B cell (primary cell): Measurements from ENCODE around the gene ST6GAL1. TPM values are rescaled to one million over a fixed set of nuclear protein-coding genes. Genes with fewer than 3 reads are reported as not detected.

Experiments
- ATAC-seq: fragments of 200-7000 bp; cut with Tn5 transposase; one replicate; pipeline ENCODE4 v1.10.0; 2021; ENCODE audit warnings: low read depth, mild to moderate bottlenecking, moderate number of reproducible peaks, moderate library complexity
- CTCF ChIA-PET: fragments of 350-600 bp; sonication (Branson Sonifier 250); formaldehyde crosslinking; loops from one replicate; lab custom pipeline; 2021; ENCODE audit warnings: antibody characterized with exemption, inconsistent platforms; lab: Charles Lee
- POLR2A ChIA-PET: fragments of 350-600 bp; sonication (Branson Sonifier 250); formaldehyde crosslinking; loops from one replicate; lab custom pipeline; 2021; ENCODE audit warnings: antibody characterized with exemption; lab: Charles Lee
- DNase-seq: peaks from one replicate; pipeline ENCODE4 v3.0.0; 2013
- H2AFZ ChIP-seq: 2 replicates; pipeline ENCODE4 v1.6.1; 2012; ENCODE audit warnings: mild to moderate bottlenecking, low read depth, low read length; ENCODE audit not compliant: insufficient read depth, poor library complexity, severe bottlenecking
- H3K27ac ChIP-seq, 2 donors: 1 replicate in 1 of 2; 2 replicates in 1 of 2; pipeline ENCODE4 v1.5.1; 2012 to 2013; ENCODE audit warnings: low read length in 2 of 2, mild to moderate bottlenecking in 2 of 2, moderate library complexity in 1 of 2
- H3K27me3 ChIP-seq, 4 experiments: fragments of 200-600 bp in 1 of 4; sonication (generic) in 1 of 4; replicated peaks in 1 of 4; 1 replicate in 2 of 4; 2 replicates in 2 of 4; pipeline versions ENCODE4 v1.6.1 to v1.7.0; 2013 to 2016; ENCODE audit warnings: low read length in 3 of 4, mild to moderate bottlenecking in 2 of 4, mixed read lengths in 1 of 4, moderate library complexity in 1 of 4; ENCODE audit not compliant: insufficient read depth in 4 of 4, control insufficient read depth in 3 of 4; ENCODE audit errors: control extremely low read depth in 1 of 4
- H3K36me3 ChIP-seq, 2 experiments: replicated peaks in 1 of 2; 1 replicate in 1 of 2; 2 replicates in 1 of 2; pipeline versions ENCODE4 v1.6.1 to v1.7.1; 2013; ENCODE audit warnings: low read length in 1 of 2; ENCODE audit not compliant: insufficient read depth in 2 of 2, control insufficient read depth in 1 of 2; ENCODE audit errors: control extremely low read depth in 1 of 2, extremely low read depth in 1 of 2
- H3K4me1 ChIP-seq, 2 donors: fragments of 200-600 bp in 1 of 2; sonication (generic) in 1 of 2; 1 replicate in 1 of 2; 2 replicates in 1 of 2; pipeline versions ENCODE4 v1.5.1 to v1.6.1; 2013 to 2017; ENCODE audit warnings: low read length in 2 of 2; ENCODE audit not compliant: control insufficient read depth in 2 of 2, insufficient read depth in 2 of 2
- H3K4me2 ChIP-seq: replicated peaks from 2 replicates; pipeline ENCODE3; 2012; ENCODE audit warnings: mild to moderate bottlenecking, low read depth, low read length; ENCODE audit not compliant: poor library complexity, severe bottlenecking
- H3K4me3 ChIP-seq, 5 experiments: fragments of 200-600 bp in 1 of 5; sonication (generic) in 1 of 5; 1 replicate in 3 of 5; 2 replicates in 2 of 5; pipeline versions ENCODE4 v1.5.1 to v1.7.0; 2011 to 2016; ENCODE audit warnings: low read length in 4 of 5, mild to moderate bottlenecking in 4 of 5, low read depth in 2 of 5, control low read depth in 1 of 5, moderate library complexity in 1 of 5; ENCODE audit not compliant: insufficient read depth in 1 of 5; ENCODE audit errors: control extremely low read depth in 1 of 5, extremely low read depth in 1 of 5
- H3K79me2 ChIP-seq: fragments of 200-600 bp; sonication (generic); one replicate; pipeline ENCODE4 v1.6.0; 2016; ENCODE audit warnings: low read length; ENCODE audit not compliant: control insufficient read depth, insufficient read depth
- H3K9ac ChIP-seq: fragments of 200-600 bp; sonication (generic); 2 replicates; pipeline ENCODE4 v1.6.1; 2017; ENCODE audit warnings: mild to moderate bottlenecking, low read length, moderate library complexity
- H3K9me3 ChIP-seq, 3 donors: one replicate each; pipeline versions ENCODE4 v1.6.1 to v1.7.1; 2013; ENCODE audit warnings: low read length in 2 of 3; ENCODE audit not compliant: control insufficient read depth in 2 of 3, insufficient read depth in 1 of 3; ENCODE audit errors: control extremely low read depth in 1 of 3
- H4K20me1 ChIP-seq: 2 replicates; pipeline ENCODE4 v1.6.0; 2012; ENCODE audit warnings: mild to moderate bottlenecking, low read length; ENCODE audit not compliant: insufficient read depth, control insufficient read depth, poor library complexity, severe bottlenecking
- H3K27ac Mint-ChIP-seq: one replicate; pipeline ENCODE4 v1.8.0; 2021; ENCODE audit warnings: mixed read lengths
- H3K27me3 Mint-ChIP-seq: one replicate; pipeline ENCODE4 v1.8.0; 2021; ENCODE audit warnings: mixed read lengths
- H3K4me1 Mint-ChIP-seq: one replicate; pipeline ENCODE4 v1.8.0; 2021; ENCODE audit warnings: mixed read lengths
- H3K4me3 Mint-ChIP-seq: one replicate; pipeline ENCODE4 v1.8.0; 2021; ENCODE audit warnings: mixed read lengths
- H3K9me3 Mint-ChIP-seq: one replicate; pipeline ENCODE4 v1.8.0; 2022; ENCODE audit warnings: mixed read lengths; ENCODE audit not compliant: insufficient read depth
- CTCF ChIP-seq: fragments of 200-600 bp; IDR thresholded peaks from one replicate; pipeline ENCODE4 v1.8.0; 2022; ENCODE audit warnings: antibody characterized with exemption, mild to moderate bottlenecking
- EZH2 ChIP-seq: IDR thresholded peaks from 2 replicates; pipeline ENCODE4 v1.6.1; 2012; ENCODE audit warnings: borderline replicate concordance, low read depth, mild to moderate bottlenecking, moderate library complexity, low read length; ENCODE audit not compliant: insufficient read depth, poor library complexity, severe bottlenecking
- WGBS: methylation state at CpG from one replicate; pipeline ENCODE4 v1.1.5; 2013; ENCODE audit warnings: missing lambda C conversion rate; ENCODE audit not compliant: insufficient coverage; 5-methylcytosine and 5-hydroxymethylcytosine counted together
- intact Hi-C: fragments of 100-400 bp; cut with micrococcal nuclease; formaldehyde crosslinking; loops from one replicate; pipeline ENCODE4 v1.10.0; 2022
- polyA plus RNA-seq: library from polyadenylated mRNA; depleted of rRNA; stranded (reverse); fragments of >200 nt; gene quantifications from 2 replicates; pipeline ENCODE4 v1.2.3, GENCODE V29; 2012
- total RNA-seq, 2 donors: library from RNA; stranded (reverse); fragments of 120-200 nt in 1 of 2; gene quantifications; 1 replicate in 1 of 2; 2 replicates in 1 of 2; pipeline versions ENCODE4 v1.2.3 to v1.2.4, GENCODE V29; 2013 to 2022

Gene ST6GAL1
- total and polyA plus RNA-seq, 2 donors (not counting 1 experiment from before 2014, with no cell fraction given): 174 to 563 TPM

GRCh38 chr3:187019542-187020072 is 89.3 kb downstream of the ST6GAL1 start:
- ChIA-PET POLR2A (interaction anchor here (0.7 kb wide), 1 partner anchor 11 kb away, joined by 3 read pairs; no protein-coding TSS in a partner anchor), CTCF (interaction anchor here (0.5 to 3.7 kb wide), 6 partner anchors 24 to 170 kb away, joined by 3 to 14 read pairs (median 4); no protein-coding TSS in a partner anchor)
- Histone ChIP-seq H3K4me3 (no peak overlapping the region), H3K36me3 (peaks cover 6 to 40% of the 10 kb centered on the region in 2 experiments), H3K27me3 (no peaks in the 10 kb centered on the region), H3K9ac (no peak overlapping the region), H3K4me2 (peak overlapping the region; percentile 39), H3K27ac (peak overlapping the region; percentile 92 to 93), H3K9me3 (peaks cover 0 to 3% (median 0%) of the 10 kb centered on the region in 3 donors), H3K79me2 (peaks cover 90% of the 10 kb centered on the region), H4K20me1 (no peaks in the 10 kb centered on the region), H2AFZ (no peak overlapping the region), H3K4me1 (peaks cover 87 to 95% of the 10 kb centered on the region in 2 donors)
- intact Hi-C loops: loop anchor here (10.0 kb wide), 2 partner anchors 445 to 1085 kb away; partner anchors contain the start of genes DNAJB11 and TRA2B
- Mint-ChIP-seq H3K4me3 (peak overlapping the region; percentile 29), H3K9me3 (no peaks in the 10 kb centered on the region), H3K27me3 (no peaks in the 10 kb centered on the region), H3K4me1 (peaks cover 82% of the 10 kb centered on the region), H3K27ac (peak overlapping the region; percentile 67)
- ATAC-seq (no peak), DNase-seq (peak; percentile 12)
- no peak for TF ChIP-seq EZH2
- no peak for TF ChIP-seq CTCF
- WGBS: 97% methylated on average over 3 of the region's 4 CpGs

- Histone ChIP-seq H3K9ac (peak overlapping the region; percentile 8), H3K4me1 (peaks cover 87 to 95% of the 10 kb centered on the region in 2 donors), H3K36me3 (peaks cover 2 to 38% of the 10 kb centered on the region in 2 experiments), H3K27me3 (no peaks in the 10 kb centered on the region), H3K4me2 (peak overlapping the region; percentile 80), H4K20me1 (no peaks in the 10 kb centered on the region), H3K4me3 (no peak overlapping the region), H2AFZ (no peak overlapping the region), H3K79me2 (peaks cover 90% of the 10 kb centered on the region), H3K27ac (peak overlapping the region; percentile 92 to 93), H3K9me3 (peaks cover 0 to 3% (median 0%) of the 10 kb centered on the region in 3 donors)
- intact Hi-C loops: no loop called here
- 83% methylated on average over 1 of the region's 3 CpGs for WGBS
- peak overlapping the region; percentile 94 for H3K4me3 Mint-ChIP-seq
- DNase-seq (peak; percentile 21), ATAC-seq (no peak)
- ChIA-PET CTCF (interaction anchor here (0.6 to 1.7 kb wide), 4 partner anchors 89 to 218 kb away, joined by 3 to 12 read pairs (median 4); partner anchors contain the start of gene ST6GAL1), POLR2A (interaction anchor here (0.6 to 0.7 kb wide), 2 partner anchors 51 to 90 kb away, joined by 4 to 7 read pairs; partner anchors contain the start of gene ST6GAL1)
- peak overlapping the region; percentile 90 for H3K27ac Mint-ChIP-seq
- no peaks in the 10 kb centered on the region for H3K9me3 Mint-ChIP-seq
- H3K4me1 Mint-ChIP-seq: peaks cover 80% of the 10 kb centered on the region
- no peak for TF ChIP-seq CTCF
- TF ChIP-seq EZH2: no peak
- H3K27me3 Mint-ChIP-seq: no peaks in the 10 kb centered on the region
Measured at GRCh38 chr3:187020376-187020775, 90.0 kb downstream of the ST6GAL1 start.
